ENCODE results near the gene LTK. TPM values are rescaled to one million over a fixed set of nuclear protein-coding genes. Genes with fewer than 3 reads are reported as not detected.

LTK gene
- total RNA-seq, 1 experiment from 2014 or later, result 0.07 TPM

GRCh38 chr15:41494922-41495735 is 18.5 kb downstream of the LTK start:
- H3K4me2 ChIP-seq (ENCODE audit: low read length), result no peak overlapping the region
- peaks cover 33% of the 10 kb centered on the region for H3K4me1 ChIP-seq (ENCODE audit: insufficient read depth, low read length)
- BruUV-seq (replicated peaks), result no TSS peak
- CTCF ChIA-PET, result no interaction called here
- POLR2A ChIA-PET (ENCODE audit: unreplicated experiment), result interaction anchor here (0.5 kb wide), 1 partner anchor 13 kb away, joined by 3 read pairs; no protein-coding TSS in a partner anchor
- no peak for DNase-seq
- no peak for ATAC-seq
- H3K27me3 ChIP-seq (ENCODE audit: low read length), result no peaks in the 10 kb centered on the region
- no peaks in the 10 kb centered on the region for H3K36me3 ChIP-seq (ENCODE audit: low read depth, low read length)
- H4K20me1 ChIP-seq (ENCODE audit: low read length), result no peaks in the 10 kb centered on the region
- H2AFZ ChIP-seq (ENCODE audit: low read length), result no peak overlapping the region
- H3K27ac ChIP-seq (ENCODE audit: low read length), result no peak overlapping the region
- intact Hi-C loops (cut with micrococcal nuclease), result loop anchor here (10.0 kb wide), 1 partner anchor 50 kb away; the partner anchor contains the start of gene RPAP1
- H3K9me2 ChIP-seq (replicated peaks; ENCODE audit: low read length), result no peaks in the 10 kb centered on the region
- TF ChIP-seq EZH2phosphoT487 (IDR thresholded peaks at IDR 0.05; ENCODE audit: borderline replicate concordance, low read length), result no peak
- no peak for TF ChIP-seq EZH2 (IDR thresholded peaks at IDR 0.05; ENCODE audit: low read length, unreplicated experiment)
- H3F3A ChIP-seq (ENCODE audit: low read length, unreplicated experiment), result no peaks in the 10 kb centered on the region
- H3K9me3 ChIP-seq (ENCODE audit: low read length), result no peaks in the 10 kb centered on the region
- H3K4me3 ChIP-seq (ENCODE audit: low read length), result no peak overlapping the region
- no peak overlapping the region for H3K9ac ChIP-seq (ENCODE audit: low read length)
- H3K79me2 ChIP-seq (ENCODE audit: low read length), result no peaks in the 10 kb centered on the region

DNA sequence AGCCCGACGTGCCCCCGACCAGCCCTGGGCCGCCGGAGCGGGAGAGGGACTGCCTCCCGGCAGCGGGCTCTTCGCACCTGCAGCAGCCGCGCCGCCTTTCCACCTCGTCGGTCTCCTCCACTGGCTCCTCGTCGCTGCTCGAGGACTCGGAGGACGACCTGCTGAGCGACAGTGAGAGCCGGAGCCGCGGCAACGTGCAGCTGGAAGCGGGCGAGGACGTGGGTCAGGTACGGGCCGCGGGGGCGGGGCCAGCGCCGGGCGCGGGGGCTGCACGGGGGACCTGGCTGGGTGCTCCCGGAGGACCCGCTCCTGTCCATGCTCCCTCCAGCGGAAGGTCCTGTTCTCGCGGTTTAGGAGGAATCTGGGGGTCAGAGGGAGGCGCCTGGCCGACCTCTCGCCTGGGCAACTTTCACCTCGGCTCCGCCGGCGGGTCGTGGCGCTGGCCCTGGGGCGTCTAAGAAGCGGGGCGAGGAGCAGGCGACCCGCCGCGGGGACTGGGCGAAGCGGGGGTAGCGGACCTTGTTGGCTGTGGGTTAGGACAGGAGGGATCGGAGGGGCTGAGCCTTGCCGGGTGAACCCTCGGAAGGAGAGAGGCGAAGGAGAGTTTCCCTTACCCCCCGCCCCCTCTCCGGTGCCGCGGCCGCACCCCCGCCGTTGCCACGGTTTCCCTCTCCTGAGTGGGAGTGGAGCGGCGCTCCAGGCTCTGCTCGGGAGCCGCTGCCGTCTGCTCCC is 19.3 kb downstream of the LTK start:
- TF ChIP-seq CTCF (conservative IDR thresholded peaks at IDR 0.05; ENCODE audit: low read depth, low read length) (no peak), EZH2phosphoT487 (IDR thresholded peaks at IDR 0.05; ENCODE audit: borderline replicate concordance, low read length) (no peak), EZH2 (IDR thresholded peaks at IDR 0.05; ENCODE audit: low read length, unreplicated experiment) (no peak)
- ChIA-PET POLR2A (ENCODE audit: unreplicated experiment) (interaction anchor here (0.6 kb wide), 1 partner anchor 71 kb away, joined by 4 read pairs; no protein-coding TSS in a partner anchor), CTCF (no interaction called here)
- H3K9ac ChIP-seq (ENCODE audit: low read length), result no peak overlapping the region
- intact Hi-C loops (cut with micrococcal nuclease), result loop anchor here (10.0 kb wide), 1 partner anchor 50 kb away; the partner anchor contains the start of gene RPAP1
- DNase-seq (peak; percentile 31), ATAC-seq (peak; percentile 12)
- peak overlapping the region; percentile 73 for H3K4me3 ChIP-seq (ENCODE audit: low read length)
- H3K9me2 ChIP-seq (replicated peaks; ENCODE audit: low read length), result no peaks in the 10 kb centered on the region
- H3K36me3 ChIP-seq (ENCODE audit: low read depth, low read length), result no peaks in the 10 kb centered on the region
- no peaks in the 10 kb centered on the region for H3K9me3 ChIP-seq (ENCODE audit: low read length)
- H2AFZ ChIP-seq (ENCODE audit: low read length), result peak overlapping the region; percentile 72; the same call in 1 of the 2 replicates
- no peaks in the 10 kb centered on the region for H3K79me2 ChIP-seq (ENCODE audit: low read length)
- no peaks in the 10 kb centered on the region for H4K20me1 ChIP-seq (ENCODE audit: low read length)
- peaks cover 38% of the 10 kb centered on the region for H3K4me1 ChIP-seq (ENCODE audit: insufficient read depth, low read length)
- BruUV-seq (replicated peaks), result no TSS peak
- no peaks in the 10 kb centered on the region for H3K27me3 ChIP-seq (ENCODE audit: low read length)
- no peaks in the 10 kb centered on the region for H3F3A ChIP-seq (ENCODE audit: low read length, unreplicated experiment)
- no peak overlapping the region for H3K27ac ChIP-seq (ENCODE audit: low read length)
- peak overlapping the region; percentile 89 for H3K4me2 ChIP-seq (ENCODE audit: low read length)

GRCh38 chr15:41493902-41494189 is 19.8 kb downstream of the LTK start:
- no peak overlapping the region for H3K9ac ChIP-seq (ENCODE audit: low read length)
- H3K36me3 ChIP-seq (ENCODE audit: low read depth, low read length), result no peaks in the 10 kb centered on the region
- DNase-seq (no peak), ATAC-seq (peak; percentile 9)
- no peaks in the 10 kb centered on the region for H3K9me2 ChIP-seq (replicated peaks; ENCODE audit: low read length)
- ChIA-PET CTCF (no interaction called here), POLR2A (ENCODE audit: unreplicated experiment) (interaction anchor here (0.6 kb wide), 1 partner anchor 71 kb away, joined by 4 read pairs; no protein-coding TSS in a partner anchor)
- H3K27me3 ChIP-seq (ENCODE audit: low read length), result no peaks in the 10 kb centered on the region
- no peaks in the 10 kb centered on the region for H3K9me3 ChIP-seq (ENCODE audit: low read length)
- H2AFZ ChIP-seq (ENCODE audit: low read length), result peak overlapping the region; percentile 72; the same call in 1 of the 2 replicates
- H3K27ac ChIP-seq (ENCODE audit: low read length), result no peak overlapping the region
- H3K4me3 ChIP-seq (ENCODE audit: low read length), result peak overlapping the region; percentile 73
- H3K79me2 ChIP-seq (ENCODE audit: low read length), result no peaks in the 10 kb centered on the region
- no peaks in the 10 kb centered on the region for H3F3A ChIP-seq (ENCODE audit: low read length, unreplicated experiment)
- H4K20me1 ChIP-seq (ENCODE audit: low read length), result no peaks in the 10 kb centered on the region
- intact Hi-C loops (cut with micrococcal nuclease), result loop anchor here (10.0 kb wide), 1 partner anchor 51 kb away; the partner anchor contains the start of gene RPAP1
- peak overlapping the region; percentile 96 for H3K4me2 ChIP-seq (ENCODE audit: low read length)
- BruUV-seq (replicated peaks), result no TSS peak
- H3K4me1 ChIP-seq (ENCODE audit: insufficient read depth, low read length), result peaks cover 38% of the 10 kb centered on the region
- TF ChIP-seq EZH2 (IDR thresholded peaks at IDR 0.05; ENCODE audit: low read length, unreplicated experiment) (no peak), CTCF (conservative IDR thresholded peaks at IDR 0.05; ENCODE audit: low read depth, low read length) (no peak), EZH2phosphoT487 (IDR thresholded peaks at IDR 0.05; ENCODE audit: borderline replicate concordance, low read length) (no peak)

All from PC-3 (cell line).